OCI-LY7 (cell line): ENCODE results near the gene OXLD1.

Experiments used
- CTCF ChIP-seq: fragments of 200-600 bp; sonication (generic); conservative IDR thresholded peaks from 2 replicates; pipeline ENCODE4 v1.5.1; 2014; ENCODE audit warnings: mild to moderate bottlenecking, antibody characterized with exemption, low read length, moderate library complexity, mixed read lengths
- EZH2phosphoT487 ChIP-seq: fragments of 200-600 bp; sonication (generic); IDR thresholded peaks from 2 replicates; pipeline ENCODE4 v1.6.1; 2018; ENCODE audit warnings: low read depth, borderline replicate concordance, mild to moderate bottlenecking, mixed run types, antibody characterized with exemption, low read length, moderate library complexity, mixed read lengths

- TF ChIP-seq CTCF (no peak), EZH2phosphoT487 (no peak)
These were observed 13.3 kb downstream of the OXLD1 start for GRCh38 chr17:81652906-81653771.
